Breast epithelium (tissue), 3 donors: Measurements from ENCODE around the gene ABCC1.

ENCODE experiments used
- POLR2A ChIP-seq: fragments of 450-650 bp; IDR thresholded peaks from one replicate; pipeline ENCODE4 v1.6.1; 2016; ENCODE audit warnings: antibody characterized with exemption, mild to moderate bottlenecking, moderate library complexity
- TF ChIP-seq, protein P1 (sequence below), 3 donors: fragments of 450-650 bp; IDR thresholded peaks; one replicate each; pipeline ENCODE4 v1.5.1; 2016 to 2017; ENCODE audit warnings: antibody characterized with exemption in 3 of 3, mild to moderate bottlenecking in 3 of 3, moderate library complexity in 3 of 3

DNA sequence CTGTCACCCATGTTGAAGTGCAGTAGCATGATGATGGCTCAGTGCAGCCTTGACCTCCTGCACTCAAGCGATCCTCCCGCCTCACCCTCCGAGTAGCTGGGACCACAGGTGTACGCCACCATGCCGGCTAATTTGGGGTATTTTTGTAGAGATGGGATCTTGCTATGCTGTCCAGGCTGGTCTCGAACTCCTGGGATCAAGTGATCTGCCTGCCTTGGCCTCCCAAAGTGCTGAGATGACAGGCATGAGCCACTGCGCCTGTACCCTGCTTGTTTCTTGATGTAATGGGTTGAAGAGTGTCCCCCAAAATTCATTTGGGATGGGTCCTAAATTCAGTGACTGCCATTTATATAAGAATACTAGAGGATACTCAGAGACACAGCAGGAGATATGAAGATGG lies 216.7 kb downstream of the ABCC1 start:
- TF ChIP-seq, protein P1, sequence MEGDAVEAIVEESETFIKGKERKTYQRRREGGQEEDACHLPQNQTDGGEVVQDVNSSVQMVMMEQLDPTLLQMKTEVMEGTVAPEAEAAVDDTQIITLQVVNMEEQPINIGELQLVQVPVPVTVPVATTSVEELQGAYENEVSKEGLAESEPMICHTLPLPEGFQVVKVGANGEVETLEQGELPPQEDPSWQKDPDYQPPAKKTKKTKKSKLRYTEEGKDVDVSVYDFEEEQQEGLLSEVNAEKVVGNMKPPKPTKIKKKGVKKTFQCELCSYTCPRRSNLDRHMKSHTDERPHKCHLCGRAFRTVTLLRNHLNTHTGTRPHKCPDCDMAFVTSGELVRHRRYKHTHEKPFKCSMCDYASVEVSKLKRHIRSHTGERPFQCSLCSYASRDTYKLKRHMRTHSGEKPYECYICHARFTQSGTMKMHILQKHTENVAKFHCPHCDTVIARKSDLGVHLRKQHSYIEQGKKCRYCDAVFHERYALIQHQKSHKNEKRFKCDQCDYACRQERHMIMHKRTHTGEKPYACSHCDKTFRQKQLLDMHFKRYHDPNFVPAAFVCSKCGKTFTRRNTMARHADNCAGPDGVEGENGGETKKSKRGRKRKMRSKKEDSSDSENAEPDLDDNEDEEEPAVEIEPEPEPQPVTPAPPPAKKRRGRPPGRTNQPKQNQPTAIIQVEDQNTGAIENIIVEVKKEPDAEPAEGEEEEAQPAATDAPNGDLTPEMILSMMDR (IDR thresholded peaks at IDR 0.05): no peak
- TF ChIP-seq POLR2A: no peak
